ENCODE measurements around the gene TBX5. TPM values are rescaled to one million over a fixed set of nuclear protein-coding genes. Genes with fewer than 3 reads are reported as not detected.

TBX5 gene
- total and polyA plus RNA-seq, 2 donors (not counting 1 experiment from before 2014, with no cell fraction given) = 16.8 to 19.4 TPM

GRCh38 chr12:114406316-114406983 is 506 bp upstream of the TBX5 start:
- Histone ChIP-seq H3K9ac (ENCODE audit: insufficient read depth, low read length) (peak overlapping the region; percentile 52), H3K4me2 (ENCODE audit: extremely low read depth, insufficient read depth, low read length) (peak overlapping the region; percentile 73), H4K20me1 (ENCODE audit: control insufficient read depth, extremely low read depth, insufficient read depth, low read length) (no peaks in the 10 kb centered on the region), H3K9me3 (ENCODE audit: control insufficient read depth, insufficient read depth, low read depth, low read length) (no peaks in the 10 kb centered on the region), H3K27ac (ENCODE audit: insufficient read depth, low read length) (peak overlapping the region; percentile 92), H3K27me3 (ENCODE audit: control insufficient read depth, insufficient read depth, low read length) (no peaks in the 10 kb centered on the region), H3K79me2 (ENCODE audit: control insufficient read depth, insufficient read depth, low read length) (peaks cover 100% of the 10 kb centered on the region), H2AFZ (ENCODE audit: low read length) (no peak overlapping the region), H3K4me3 (replicated peaks in 1 of 4; ENCODE audit: control extremely low read depth in 1 of 4, insufficient read depth in 1 of 4, low read depth in 3 of 4, low read length in 4 of 4) (peak overlapping the region; percentile 38 to 86 (median 58)), H3K36me3 (ENCODE audit: control insufficient read depth, insufficient read depth, low read length) (no peaks in the 10 kb centered on the region), H3K4me1 (ENCODE audit: control insufficient read depth, extremely low read depth, insufficient read depth, low read length) (no peaks in the 10 kb centered on the region)
- DNase-seq (ENCODE audit: low read depth in 2 of 2) = no peak
- TF ChIP-seq EZH2 (IDR thresholded peaks at IDR 0.05; ENCODE audit: low read length, missing control alignments) (no peak), CTCF (conservative IDR thresholded peaks at IDR 0.05 in 1 of 2, IDR thresholded peaks at IDR 0.05 in 1 of 2; ENCODE audit: low read depth in 1 of 2, low read length in 2 of 2) (no peak)

GRCh38 chr12:114404926-114405518 is 922 bp downstream of the TBX5 start:
- no peak for TF ChIP-seq CTCF (conservative IDR thresholded peaks at IDR 0.05 in 1 of 2, IDR thresholded peaks at IDR 0.05 in 1 of 2; ENCODE audit: low read depth in 1 of 2, low read length in 2 of 2)
- TF ChIP-seq EZH2 (IDR thresholded peaks at IDR 0.05; ENCODE audit: low read length, missing control alignments) = no peak
- Histone ChIP-seq H3K79me2 (ENCODE audit: control insufficient read depth, insufficient read depth, low read length) (peaks cover 98% of the 10 kb centered on the region), H3K27ac (ENCODE audit: insufficient read depth, low read length) (peak overlapping the region; percentile 90), H2AFZ (ENCODE audit: low read length) (no peak overlapping the region), H3K4me3 (replicated peaks in 1 of 4; ENCODE audit: control extremely low read depth in 1 of 4, insufficient read depth in 1 of 4, low read depth in 3 of 4, low read length in 4 of 4) (peak overlapping the region; percentile 38 to 86 (median 73)), H3K4me2 (ENCODE audit: extremely low read depth, insufficient read depth, low read length) (peak overlapping the region; percentile 96), H3K9me3 (ENCODE audit: control insufficient read depth, insufficient read depth, low read depth, low read length) (no peaks in the 10 kb centered on the region), H3K9ac (ENCODE audit: insufficient read depth, low read length) (peak overlapping the region; percentile 73), H3K36me3 (ENCODE audit: control insufficient read depth, insufficient read depth, low read length) (no peaks in the 10 kb centered on the region), H4K20me1 (ENCODE audit: control insufficient read depth, extremely low read depth, insufficient read depth, low read length) (no peaks in the 10 kb centered on the region), H3K4me1 (ENCODE audit: control insufficient read depth, extremely low read depth, insufficient read depth, low read length) (peaks cover 2% of the 10 kb centered on the region), H3K27me3 (ENCODE audit: control insufficient read depth, insufficient read depth, low read length) (no peaks in the 10 kb centered on the region)
- peak in 1 of 2 donors; percentile 49 for DNase-seq (ENCODE audit: low read depth in 2 of 2)

- peaks cover 6% of the 10 kb centered on the region for H3K4me1 ChIP-seq (ENCODE audit: control insufficient read depth, extremely low read depth, insufficient read depth, low read length)
- H3K36me3 ChIP-seq (ENCODE audit: control insufficient read depth, insufficient read depth, low read length) = peaks cover 6% of the 10 kb centered on the region
- TF ChIP-seq CTCF (conservative IDR thresholded peaks at IDR 0.05 in 1 of 2, IDR thresholded peaks at IDR 0.05 in 1 of 2; ENCODE audit: low read depth in 1 of 2, low read length in 2 of 2) = no peak
- TF ChIP-seq EZH2 (IDR thresholded peaks at IDR 0.05; ENCODE audit: low read length, missing control alignments) = no peak
- no peak overlapping the region for H2AFZ ChIP-seq (ENCODE audit: low read length)
- no peaks in the 10 kb centered on the region for H4K20me1 ChIP-seq (ENCODE audit: control insufficient read depth, extremely low read depth, insufficient read depth, low read length)
- H3K9ac ChIP-seq (ENCODE audit: insufficient read depth, low read length) = peak overlapping the region; percentile 73
- no peaks in the 10 kb centered on the region for H3K9me3 ChIP-seq (ENCODE audit: control insufficient read depth, insufficient read depth, low read depth, low read length)
- DNase-seq (ENCODE audit: low read depth in 2 of 2) = peak in 1 of 2 donors; percentile 75
- no peaks in the 10 kb centered on the region for H3K27me3 ChIP-seq (ENCODE audit: control insufficient read depth, insufficient read depth, low read length)
- peak overlapping the region; percentile 38 to 86 (median 73) for H3K4me3 ChIP-seq (replicated peaks in 1 of 4; ENCODE audit: control extremely low read depth in 1 of 4, insufficient read depth in 1 of 4, low read depth in 3 of 4, low read length in 4 of 4)
- peak overlapping the region; percentile 96 for H3K4me2 ChIP-seq (ENCODE audit: extremely low read depth, insufficient read depth, low read length)
- H3K79me2 ChIP-seq (ENCODE audit: control insufficient read depth, insufficient read depth, low read length) = peaks cover 98% of the 10 kb centered on the region
- H3K27ac ChIP-seq (ENCODE audit: insufficient read depth, low read length) = peak overlapping the region; percentile 90
Measured at GRCh38 chr12:114404083-114404925, 1.6 kb downstream of the TBX5 start.
